H1 (cell line): Measurements from ENCODE around the gene CCDC7. TPM values are rescaled to one million over a fixed set of nuclear protein-coding genes. Genes with fewer than 3 reads are reported as not detected.

Experiments used
- CHD7 ChIP-seq: fragments of 300-600 bp; sonication (generic); IDR thresholded peaks from 2 replicates; pipeline ENCODE4 v1.7.1; 2012; ENCODE audit warnings: low read length, moderate library complexity, mild to moderate bottlenecking, inconsistent platforms; ENCODE audit not compliant: insufficient replicate concordance
- FOSL1 ChIP-seq: IDR thresholded peaks from 2 replicates; pipeline ENCODE4 v1.6.1; 2011; ENCODE audit warnings: mild to moderate bottlenecking, low read depth, low read length, moderate library complexity; ENCODE audit not compliant: insufficient read depth
- RXRA ChIP-seq: IDR thresholded peaks from 2 replicates; pipeline ENCODE4 v1.6.1; 2011; ENCODE audit warnings: low read depth, mild to moderate bottlenecking, low read length, moderate library complexity; ENCODE audit not compliant: insufficient read depth
- SAP30 ChIP-seq: fragments of 300-600 bp; sonication (generic); IDR thresholded peaks from 2 replicates; pipeline ENCODE4 v1.7.1; 2012; ENCODE audit warnings: low read length, moderate library complexity, mild to moderate bottlenecking, inconsistent platforms; ENCODE audit not compliant: insufficient read depth, insufficient replicate concordance
- SIX5 ChIP-seq: IDR thresholded peaks from 2 replicates; pipeline ENCODE4 v1.6.1; 2011; ENCODE audit warnings: mild to moderate bottlenecking, low read depth, low read length
- TAF7 ChIP-seq: optimal IDR thresholded peaks from 2 replicates; pipeline ENCODE3; 2011; ENCODE audit warnings: low read depth, mild to moderate bottlenecking, inconsistent platforms, low read length, moderate library complexity, borderline replicate concordance
- polyA plus RNA-seq, 7 experiments: library from polyadenylated mRNA; depleted of rRNA in 3 of 7; stranded (reverse) in 5 of 7; unstranded in 2 of 7; fragments of >200 nt in 5 of 7; fragments of 200-250 nt in 2 of 7; gene quantifications; 1 replicate in 5 of 7; 2 replicates in 1 of 7; 4 replicates in 1 of 7; pipeline versions ENCODE4 v1.2.1 to v1.2.3, GENCODE V29; 2011 to 2013; ENCODE audit warnings: missing spikeins in 2 of 7, mixed read lengths in 2 of 7
- total RNA-seq: library from RNA; stranded (reverse); fragmentation: NEBNext Ultra II Directional; extraction: Animal tissue kit (Norgen Biotek cat#: 25700); gene quantifications from 2 replicates; pipeline ENCODE4 v1.2.1, GENCODE V29; 2021

The CCDC7 gene
- total and polyA plus RNA-seq, 2 of the 8 experiments (the other 6 are each of a cell fraction or from before 2014, with no cell fraction given), result 0.18 to 0.74 TPM

- no peak for TF ChIP-seq RXRA
- TF ChIP-seq TAF7, result no peak
- TF ChIP-seq CHD7, result no peak
- no peak for TF ChIP-seq SAP30
- no peak for TF ChIP-seq SIX5
- TF ChIP-seq FOSL1, result no peak
These were observed 184.0 kb downstream of the CCDC7 start (continued) for GRCh38 chr10:32629910-32630309.
